HG03095 (cell line): ENCODE data around the gene UBL3.
A peak's percentile ranks its signal among the peaks of the same experiment; 100 is the strongest.

Experiments used
- ATAC-seq: cut with Tn5 transposase; IDR thresholded peaks from one replicate; pipeline ENCODE4 v1.9.1; 2021; ENCODE audit warnings: moderate library complexity; ENCODE audit not compliant: unreplicated experiment

UBL3 gene

GRCh38 chr13:29815336-29815735 is 35.1 kb downstream of the UBL3 start:
- ATAC-seq = no peak

GRCh38 chr13:29810898-29811297 is 39.5 kb downstream of the UBL3 start:
- no peak for ATAC-seq

GRCh38 chr13:29810145-29810742 is 40.2 kb downstream of the UBL3 start:
- ATAC-seq = peak; percentile 56

- ATAC-seq = no peak
Measured at GRCh38 chr13:29808264-29808663, 42.2 kb downstream of the UBL3 start.

GRCh38 chr13:29805994-29806979 is 44.1 kb downstream of the UBL3 start:
- no peak for ATAC-seq

GRCh38 chr13:29803221-29803620 is 47.2 kb downstream of the UBL3 start:
- no peak for ATAC-seq

GRCh38 chr13:29802621-29803020 is 47.8 kb downstream of the UBL3 start:
- ATAC-seq = no peak

- ATAC-seq = no peak
Measured at GRCh38 chr13:29801737-29802305, 48.6 kb downstream of the UBL3 start.

- ATAC-seq = no peak
Measured at GRCh38 chr13:29801102-29801501, 49.3 kb downstream of the UBL3 start.

- no peak for ATAC-seq
Measured at GRCh38 chr13:29800687-29801086, 49.7 kb downstream of the UBL3 start.

- ATAC-seq = no peak
Measured at GRCh38 chr13:29799041-29799440, 51.4 kb downstream of the UBL3 start.

GRCh38 chr13:29791997-29792780 is 58.2 kb downstream of the UBL3 start:
- no peak for ATAC-seq

- ATAC-seq = no peak
Measured at GRCh38 chr13:29791508-29791907, 58.9 kb downstream of the UBL3 start.

- ATAC-seq = no peak
Measured at GRCh38 chr13:29786698-29787097, 63.7 kb downstream of the UBL3 start.

GRCh38 chr13:29785978-29786377 is 64.4 kb downstream of the UBL3 start:
- ATAC-seq = no peak

GRCh38 chr13:29782798-29783197 is 67.6 kb downstream of the UBL3 start:
- ATAC-seq = no peak

- no peak for ATAC-seq
Measured at GRCh38 chr13:29774830-29775229, 75.6 kb downstream of the UBL3 start.

- no peak for ATAC-seq
Measured at GRCh38 chr13:29771247-29771646, 79.2 kb downstream of the UBL3 start.

- no peak for ATAC-seq
Measured at GRCh38 chr13:29767006-29767405, 83.4 kb downstream of the UBL3 start.

- ATAC-seq = no peak
Measured at GRCh38 chr13:29763436-29764180, 86.8 kb downstream of the UBL3 start.
